Panc1 (cell line): ENCODE measurements around the gene PGLYRP3. TPM values are rescaled to one million over a fixed set of nuclear protein-coding genes. Genes with fewer than 3 reads are reported as not detected.
A peak's percentile ranks its signal among the peaks of the same experiment; 100 is the strongest.

Experiments used
- ATAC-seq: fragments of 200-7000 bp; cut with Tn5 transposase; 2 replicates; pipeline ENCODE4 v1.9.1; 2020; ENCODE audit warnings: mild to moderate bottlenecking, moderate library complexity
- BruUV-seq: library from RNA; stranded (reverse); fragments of 400-500 nt; replicated peaks from 2 replicates; lab custom pipeline; 2021; lab: Mats Ljungman, UMichigan
- CTCF ChIA-PET: fragments of 300-600 bp; sonication (Branson Sonifier 250); formaldehyde crosslinking; loops from one replicate; lab custom pipeline; 2022; ENCODE audit warnings: antibody characterized with exemption; lab: Charles Lee
- POLR2A ChIA-PET: fragments of 300-600 bp; sonication (Branson Sonifier 250); formaldehyde crosslinking; loops from one replicate; lab custom pipeline; 2022; ENCODE audit warnings: antibody characterized with exemption; lab: Charles Lee
- DNase-seq: peaks from one replicate; pipeline ENCODE4 v3.0.0-alpha.2; 2010; ENCODE audit warnings: low read depth, low spot score
- H3K27ac ChIP-seq: 2 replicates; pipeline ENCODE4 v1.5.1; 2011; ENCODE audit warnings: mild to moderate bottlenecking, low read length, inconsistent platforms
- H3K27me3 ChIP-seq: fragments of 200-500 bp; sonication (Bioruptor generic); 2 replicates; pipeline ENCODE4 v1.6.0; 2014; ENCODE audit warnings: low read length, inconsistent platforms; ENCODE audit not compliant: control insufficient read depth, insufficient read depth
- H3K36me3 ChIP-seq: fragments of 200-500 bp; sonication (Bioruptor generic); 2 replicates; pipeline ENCODE4 v1.5.1; 2014; ENCODE audit warnings: inconsistent platforms, mild to moderate bottlenecking, low read length, moderate library complexity; ENCODE audit not compliant: control insufficient read depth, insufficient read depth
- H3K4me1 ChIP-seq: 2 replicates; pipeline ENCODE4 v1.5.1; 2011; ENCODE audit warnings: inconsistent platforms, mild to moderate bottlenecking, low read length, moderate library complexity; ENCODE audit not compliant: control insufficient read depth, insufficient read depth
- H3K4me3 ChIP-seq, 2 experiments: 2 replicates each; pipeline ENCODE4 v1.5.1; 2011 to 2012; ENCODE audit warnings: low read depth in 2 of 2, low read length in 2 of 2, mild to moderate bottlenecking in 2 of 2, inconsistent platforms in 1 of 2, moderate library complexity in 1 of 2
- H3K9me3 ChIP-seq: fragments of 200-500 bp; sonication (Bioruptor generic); 2 replicates; pipeline ENCODE4 v1.5.1; 2014; ENCODE audit warnings: low read depth, mild to moderate bottlenecking, inconsistent platforms, low read length, moderate library complexity; ENCODE audit not compliant: control insufficient read depth, insufficient read depth
- POLR2AphosphoS5 ChIP-seq: IDR thresholded peaks from 2 replicates; pipeline ENCODE4 v1.6.1; 2012; ENCODE audit warnings: mild to moderate bottlenecking, low read depth, low read length, moderate library complexity
- REST ChIP-seq, 2 experiments: IDR thresholded peaks; 2 replicates each; pipeline ENCODE4 v1.6.1; 2011 to 2012; ENCODE audit warnings: low read depth in 2 of 2, control low read depth in 1 of 2, low read length in 1 of 2, mild to moderate bottlenecking in 1 of 2, moderate library complexity in 1 of 2; ENCODE audit not compliant: insufficient read depth in 1 of 2
- SIN3A ChIP-seq: IDR thresholded peaks from 2 replicates; pipeline ENCODE4 v1.6.1; 2012; ENCODE audit warnings: low read depth, mild to moderate bottlenecking, low read length, moderate library complexity, borderline replicate concordance; ENCODE audit not compliant: insufficient read depth
- TCF7L2 ChIP-seq: IDR thresholded peaks from 2 replicates; pipeline ENCODE4 v1.6.1; 2011; ENCODE audit warnings: mild to moderate bottlenecking, low read depth, low read length, inconsistent platforms
- in situ Hi-C: cut with HindIII; loops from 2 replicates; pipeline ENCODE4 v1.10.0; 2016; ENCODE audit warnings: low sequenced_read_pairs, low pct_unique_long_range_greater_than_20kb
- intact Hi-C: fragments of 100-400 bp; cut with micrococcal nuclease; formaldehyde crosslinking; loops from one replicate; pipeline ENCODE4 v1.10.0; 2022; ENCODE audit not compliant: unreplicated experiment
- total RNA-seq: library from RNA; stranded (reverse); gene quantifications from one replicate; pipeline ENCODE4 v1.2.1, GENCODE V29; 2021; ENCODE audit not compliant: unreplicated experiment
- TF ChIP-seq, protein P1 (sequence below): fragments of 450-650 bp; IDR thresholded peaks from 2 replicates; pipeline ENCODE4 v1.5.1; 2017; ENCODE audit warnings: mild to moderate bottlenecking

The PGLYRP3 gene
- total RNA-seq, 1 experiment from 2014 or later, result not detected

DNA sequence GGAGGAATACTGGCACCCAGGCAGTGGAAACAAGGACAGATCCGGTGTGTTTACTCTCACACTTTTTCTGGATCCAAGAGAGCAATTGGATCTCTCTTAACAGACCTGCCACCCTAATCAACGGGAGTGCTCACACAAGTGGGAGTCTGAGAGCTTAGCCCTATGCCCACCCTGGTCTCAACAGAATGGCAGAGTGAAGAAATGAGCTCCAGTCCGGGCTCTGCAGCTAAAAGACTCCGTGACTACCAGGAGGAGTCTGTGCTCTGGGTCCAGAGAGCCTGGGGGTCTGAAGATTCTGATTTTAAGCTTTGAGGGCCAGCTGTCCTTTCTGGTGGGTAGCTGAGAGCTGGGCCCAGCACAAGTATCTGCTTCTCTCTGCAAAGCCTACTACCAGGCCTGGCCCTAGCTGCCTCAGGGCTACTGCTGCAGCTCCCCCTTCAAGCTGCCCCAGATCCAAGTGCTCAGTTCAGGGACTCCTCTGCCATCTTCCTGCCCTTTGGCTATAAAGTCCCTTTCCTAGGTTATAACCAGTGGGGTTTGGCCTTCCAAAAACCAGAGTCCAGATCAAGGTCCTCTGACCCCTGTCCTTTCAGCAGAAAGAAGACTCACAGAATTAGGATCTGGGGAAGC, 48.8 kb upstream of the PGLYRP3 start:
- no peak for DNase-seq
- no peaks in the 10 kb centered on the region for H3K27me3 ChIP-seq
- no peak overlapping the region for H3K4me3 ChIP-seq
- ChIA-PET CTCF (no interaction called here), POLR2A (no interaction called here)
- TF ChIP-seq, protein P1, sequence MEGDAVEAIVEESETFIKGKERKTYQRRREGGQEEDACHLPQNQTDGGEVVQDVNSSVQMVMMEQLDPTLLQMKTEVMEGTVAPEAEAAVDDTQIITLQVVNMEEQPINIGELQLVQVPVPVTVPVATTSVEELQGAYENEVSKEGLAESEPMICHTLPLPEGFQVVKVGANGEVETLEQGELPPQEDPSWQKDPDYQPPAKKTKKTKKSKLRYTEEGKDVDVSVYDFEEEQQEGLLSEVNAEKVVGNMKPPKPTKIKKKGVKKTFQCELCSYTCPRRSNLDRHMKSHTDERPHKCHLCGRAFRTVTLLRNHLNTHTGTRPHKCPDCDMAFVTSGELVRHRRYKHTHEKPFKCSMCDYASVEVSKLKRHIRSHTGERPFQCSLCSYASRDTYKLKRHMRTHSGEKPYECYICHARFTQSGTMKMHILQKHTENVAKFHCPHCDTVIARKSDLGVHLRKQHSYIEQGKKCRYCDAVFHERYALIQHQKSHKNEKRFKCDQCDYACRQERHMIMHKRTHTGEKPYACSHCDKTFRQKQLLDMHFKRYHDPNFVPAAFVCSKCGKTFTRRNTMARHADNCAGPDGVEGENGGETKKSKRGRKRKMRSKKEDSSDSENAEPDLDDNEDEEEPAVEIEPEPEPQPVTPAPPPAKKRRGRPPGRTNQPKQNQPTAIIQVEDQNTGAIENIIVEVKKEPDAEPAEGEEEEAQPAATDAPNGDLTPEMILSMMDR, result no peak
- TF ChIP-seq POLR2AphosphoS5, result no peak
- no peak for TF ChIP-seq SIN3A
- TF ChIP-seq REST (IDR thresholded peaks at IDR 0.05; ENCODE audit: insufficient read depth in 1 of 2, low read depth in 2 of 2, low read length in 1 of 2), result no peak
- TF ChIP-seq TCF7L2, result no peak
- ATAC-seq, result no peak
- BruUV-seq, result no TSS peak
- no peaks in the 10 kb centered on the region for H3K4me1 ChIP-seq
- H3K9me3 ChIP-seq, result no peaks in the 10 kb centered on the region
- H3K36me3 ChIP-seq, result no peaks in the 10 kb centered on the region
- no peak overlapping the region for H3K27ac ChIP-seq
- intact Hi-C loops, result no loop called here
- in situ Hi-C loops, result loop anchor here (25.0 kb wide), 1 partner anchor 251 kb away; the partner anchor contains the start of genes S100A14 and S100A16

DNA sequence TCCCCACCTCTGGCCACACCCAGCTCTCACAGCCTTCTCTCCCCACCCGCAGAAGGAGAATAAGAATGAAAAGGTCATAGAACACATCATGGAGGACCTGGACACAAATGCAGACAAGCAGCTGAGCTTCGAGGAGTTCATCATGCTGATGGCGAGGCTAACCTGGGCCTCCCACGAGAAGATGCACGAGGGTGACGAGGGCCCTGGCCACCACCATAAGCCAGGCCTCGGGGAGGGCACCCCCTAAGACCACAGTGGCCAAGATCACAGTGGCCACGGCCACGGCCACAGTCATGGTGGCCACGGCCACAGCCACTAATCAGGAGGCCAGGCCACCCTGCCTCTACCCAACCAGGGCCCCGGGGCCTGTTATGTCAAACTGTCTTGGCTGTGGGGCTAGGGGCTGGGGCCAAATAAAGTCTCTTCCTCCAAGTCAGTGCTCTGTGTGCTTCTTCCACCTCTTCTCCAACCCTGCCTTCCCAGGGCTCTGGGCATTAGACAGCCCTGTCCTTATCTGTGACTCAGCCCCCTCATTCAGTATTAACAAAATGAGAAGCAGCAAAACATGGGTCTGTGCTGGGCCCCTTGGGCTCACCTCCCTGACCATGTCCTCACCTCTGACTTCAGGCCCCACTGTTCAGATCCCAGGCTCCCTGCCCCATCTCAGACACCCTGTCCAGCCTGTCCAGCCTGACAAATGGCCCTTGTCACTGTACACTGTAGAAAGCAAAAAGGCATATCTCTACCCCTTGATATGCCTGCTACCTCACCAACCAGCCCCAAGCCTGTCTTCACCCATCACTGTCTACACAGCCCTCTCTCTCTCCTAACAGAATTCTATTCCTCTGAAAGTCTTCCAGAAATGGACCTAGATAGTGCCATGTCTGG, 48.1 kb upstream of the PGLYRP3 start:
- H3K27ac ChIP-seq, result no peak overlapping the region
- no peaks in the 10 kb centered on the region; the same call in 1 of the 2 replicates for H3K27me3 ChIP-seq
- CTCF ChIA-PET, result no interaction called here
- ATAC-seq (0 out of 2 replicates have a peak, but pooled peaks have one; percentile 19), DNase-seq (no peak)
- POLR2A ChIA-PET, result no interaction called here
- intact Hi-C loops, result no loop called here
- no TSS peak for BruUV-seq
- H3K36me3 ChIP-seq, result no peaks in the 10 kb centered on the region
- H3K4me3 ChIP-seq, result no peak overlapping the region
- H3K9me3 ChIP-seq, result no peaks in the 10 kb centered on the region
- TF ChIP-seq, protein P1, result no peak
- TF ChIP-seq TCF7L2 (no peak), POLR2AphosphoS5 (no peak), SIN3A (no peak), REST (IDR thresholded peaks at IDR 0.05; ENCODE audit: insufficient read depth in 1 of 2, low read depth in 2 of 2, low read length in 1 of 2) (no peak)
- in situ Hi-C loops, result loop anchor here (25.0 kb wide), 1 partner anchor 251 kb away; the partner anchor contains the start of genes S100A14 and S100A16
- H3K4me1 ChIP-seq, result no peaks in the 10 kb centered on the region
